HG02943 (cell line): ENCODE data around the gene LIN37.

Experiments used
- ATAC-seq: cut with Tn5 transposase; IDR thresholded peaks from one replicate; pipeline ENCODE4 v1.9.1; 2021; ENCODE audit warnings: mild to moderate bottlenecking, low read depth, moderate library complexity; ENCODE audit not compliant: unreplicated experiment

Gene LIN37

GRCh38 chr19:35734273-35734672, 14.1 kb upstream of the LIN37 start:
- no peak for ATAC-seq

- no peak for ATAC-seq
Measured at GRCh38 chr19:35734889-35735288, 13.5 kb upstream of the LIN37 start.

- ATAC-seq, result no peak
Measured at GRCh38 chr19:35736913-35737886, 11.2 kb upstream of the LIN37 start.

GRCh38 chr19:35738021-35738886, 10.1 kb upstream of the LIN37 start:
- ATAC-seq, result no peak

GRCh38 chr19:35738887-35739229, 9.5 kb upstream of the LIN37 start:
- no peak for ATAC-seq

- ATAC-seq, result no peak
Measured at GRCh38 chr19:35739275-35740107, 8.9 kb upstream of the LIN37 start.

GRCh38 chr19:35740108-35740422, 8.3 kb upstream of the LIN37 start:
- ATAC-seq, result no peak

- ATAC-seq, result peak; percentile 56
Measured at GRCh38 chr19:35740423-35741202, 7.8 kb upstream of the LIN37 start.

- no peak for ATAC-seq
Measured at GRCh38 chr19:35741203-35741515, 7.2 kb upstream of the LIN37 start.

GRCh38 chr19:35742121-35742724, 6.2 kb upstream of the LIN37 start, which contains the start of gene IGFLR1:
IGFLR1 (minus strand) TSS chr19:35742452; CDS start chr19:35741180, 1,272 bp downstream.
- ATAC-seq, result no peak

- no peak for ATAC-seq
Measured at GRCh38 chr19:35743640-35744429, 4.5 kb upstream of the LIN37 start.

GRCh38 chr19:35744430-35745327, 3.7 kb upstream of the LIN37 start:
- ATAC-seq, result no peak

- peak; percentile 36 for ATAC-seq
Measured at GRCh38 chr19:35745328-35746086, 2.9 kb upstream of the LIN37 start, which contains the start of the genes PSENEN and U2AF1L4. PSENEN (plus strand) TSS chr19:35745651; CDS start chr19:35745931, 280 bp downstream. U2AF1L4 (minus strand) TSS chr19:35745418; CDS start chr19:35745391, 27 bp downstream.

- ATAC-seq, result no peak
Measured at GRCh38 chr19:35746087-35746462, 2.3 kb upstream of the LIN37 start.

- ATAC-seq, result no peak
Measured at GRCh38 chr19:35746531-35746930, 1.8 kb upstream of the LIN37 start.

- no peak for ATAC-seq
Measured at GRCh38 chr19:35750167-35750566, 1.8 kb downstream of the LIN37 start.
